Measurements from ENCODE around the gene MMS22L.
A peak's percentile ranks its signal among the peaks of the same experiment; 100 is the strongest.

The MMS22L gene, protein sequence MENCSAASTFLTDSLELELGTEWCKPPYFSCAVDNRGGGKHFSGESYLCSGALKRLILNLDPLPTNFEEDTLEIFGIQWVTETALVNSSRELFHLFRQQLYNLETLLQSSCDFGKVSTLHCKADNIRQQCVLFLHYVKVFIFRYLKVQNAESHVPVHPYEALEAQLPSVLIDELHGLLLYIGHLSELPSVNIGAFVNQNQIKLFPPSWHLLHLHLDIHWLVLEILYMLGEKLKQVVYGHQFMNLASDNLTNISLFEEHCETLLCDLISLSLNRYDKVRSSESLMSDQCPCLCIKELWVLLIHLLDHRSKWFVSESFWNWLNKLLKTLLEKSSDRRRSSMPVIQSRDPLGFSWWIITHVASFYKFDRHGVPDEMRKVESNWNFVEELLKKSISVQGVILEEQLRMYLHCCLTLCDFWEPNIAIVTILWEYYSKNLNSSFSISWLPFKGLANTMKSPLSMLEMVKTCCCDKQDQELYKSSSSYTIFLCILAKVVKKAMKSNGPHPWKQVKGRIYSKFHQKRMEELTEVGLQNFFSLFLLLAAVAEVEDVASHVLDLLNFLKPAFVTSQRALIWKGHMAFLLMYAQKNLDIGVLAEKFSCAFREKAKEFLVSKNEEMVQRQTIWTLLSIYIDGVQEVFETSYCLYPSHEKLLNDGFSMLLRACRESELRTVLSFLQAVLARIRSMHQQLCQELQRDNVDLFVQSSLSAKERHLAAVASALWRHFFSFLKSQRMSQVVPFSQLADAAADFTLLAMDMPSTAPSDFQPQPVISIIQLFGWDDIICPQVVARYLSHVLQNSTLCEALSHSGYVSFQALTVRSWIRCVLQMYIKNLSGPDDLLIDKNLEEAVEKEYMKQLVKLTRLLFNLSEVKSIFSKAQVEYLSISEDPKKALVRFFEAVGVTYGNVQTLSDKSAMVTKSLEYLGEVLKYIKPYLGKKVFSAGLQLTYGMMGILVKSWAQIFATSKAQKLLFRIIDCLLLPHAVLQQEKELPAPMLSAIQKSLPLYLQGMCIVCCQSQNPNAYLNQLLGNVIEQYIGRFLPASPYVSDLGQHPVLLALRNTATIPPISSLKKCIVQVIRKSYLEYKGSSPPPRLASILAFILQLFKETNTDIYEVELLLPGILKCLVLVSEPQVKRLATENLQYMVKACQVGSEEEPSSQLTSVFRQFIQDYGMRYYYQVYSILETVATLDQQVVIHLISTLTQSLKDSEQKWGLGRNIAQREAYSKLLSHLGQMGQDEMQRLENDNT

GRCh38 chr6:97282726-97283617 lies at the start of gene MMS22L:
TSS of gene MMS22L (minus strand) at chr6:97283216. CDS start at chr6:97282477, 739 bp downstream.
- DNase-seq (ENCODE audit: low read depth), result peak; percentile 84

DNA sequence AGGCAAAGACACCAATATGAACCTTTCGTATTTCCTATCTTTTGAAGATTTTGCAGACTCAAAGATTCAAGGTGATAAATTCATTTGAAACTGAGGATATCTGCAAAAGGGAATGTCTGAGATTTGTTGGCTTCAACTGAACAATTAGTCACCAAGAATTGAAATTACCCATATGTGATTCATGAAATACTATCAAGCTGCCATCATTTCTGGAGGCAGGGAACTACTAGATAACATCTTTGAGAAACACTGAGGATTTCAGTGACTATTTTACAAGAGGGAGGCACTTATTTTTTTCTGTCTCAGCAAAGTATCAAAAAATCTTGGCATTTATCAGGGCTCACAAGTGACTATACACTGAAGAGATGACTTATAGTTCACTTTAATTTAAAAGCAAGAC lies 39.8 kb upstream of the MMS22L start:
- DNase-seq (ENCODE audit: low read depth), result no peak

- no peak for DNase-seq (ENCODE audit: low read depth)
Measured at GRCh38 chr6:97322226-97322625, 39.2 kb upstream of the MMS22L start.

GRCh38 chr6:97316978-97317377 lies 34.0 kb upstream of the MMS22L start:
- DNase-seq (ENCODE audit: low read depth), result no peak

- no peak for DNase-seq (ENCODE audit: low read depth)
Measured at GRCh38 chr6:97312241-97312640, 29.2 kb upstream of the MMS22L start.

- no peak for DNase-seq (ENCODE audit: low read depth)
Measured at GRCh38 chr6:97306544-97307320, 23.7 kb upstream of the MMS22L start.

- no peak for DNase-seq (ENCODE audit: low read depth)
Measured at GRCh38 chr6:97305414-97306066, 22.5 kb upstream of the MMS22L start.

DNA sequence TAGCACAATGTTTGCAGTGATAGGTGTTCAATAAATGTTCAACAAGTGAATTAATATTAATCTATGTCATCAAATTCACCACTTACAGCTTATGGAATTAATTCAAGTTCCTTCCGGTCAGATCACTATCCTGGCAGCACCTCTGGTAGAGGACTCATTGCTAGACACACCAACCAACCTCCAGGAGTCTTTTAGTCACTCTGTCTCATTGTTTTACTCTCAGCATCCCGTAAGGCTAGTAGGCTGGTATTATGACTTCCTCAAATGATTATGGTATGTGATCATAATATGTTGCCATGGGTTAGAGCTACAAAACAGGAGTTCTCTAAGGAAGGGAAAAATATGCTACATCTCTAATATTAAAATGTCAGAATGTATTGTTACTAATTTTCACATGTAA lies 21.7 kb upstream of the MMS22L start:
- no peak for DNase-seq (ENCODE audit: low read depth)

DNA sequence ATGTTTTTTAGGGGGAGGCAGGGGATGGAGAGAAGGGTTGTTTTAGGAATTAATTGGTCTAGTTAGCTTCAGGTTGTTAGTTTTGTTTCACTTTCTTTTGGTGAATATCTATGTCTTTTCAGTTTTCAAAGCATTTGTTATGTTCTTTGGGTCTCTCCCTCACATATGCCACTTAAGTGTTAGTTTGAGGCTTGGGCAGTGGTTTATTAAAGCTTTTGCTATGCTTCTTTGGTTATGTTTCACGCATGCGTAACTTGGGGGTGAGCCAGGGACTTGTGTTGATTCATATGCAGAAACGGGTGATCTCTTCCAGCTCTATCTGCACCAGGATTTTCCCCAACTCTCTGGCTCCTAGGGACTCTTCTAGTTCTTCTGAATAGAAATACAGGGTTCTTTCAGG lies 11.4 kb upstream of the MMS22L start:
- no peak for DNase-seq (ENCODE audit: low read depth)

GRCh38 chr6:97293198-97293696 lies 10.2 kb upstream of the MMS22L start:
- DNase-seq (ENCODE audit: low read depth), result no peak

- DNase-seq (ENCODE audit: low read depth), result no peak
Measured at GRCh38 chr6:97292671-97293070, 9.7 kb upstream of the MMS22L start.

DNA sequence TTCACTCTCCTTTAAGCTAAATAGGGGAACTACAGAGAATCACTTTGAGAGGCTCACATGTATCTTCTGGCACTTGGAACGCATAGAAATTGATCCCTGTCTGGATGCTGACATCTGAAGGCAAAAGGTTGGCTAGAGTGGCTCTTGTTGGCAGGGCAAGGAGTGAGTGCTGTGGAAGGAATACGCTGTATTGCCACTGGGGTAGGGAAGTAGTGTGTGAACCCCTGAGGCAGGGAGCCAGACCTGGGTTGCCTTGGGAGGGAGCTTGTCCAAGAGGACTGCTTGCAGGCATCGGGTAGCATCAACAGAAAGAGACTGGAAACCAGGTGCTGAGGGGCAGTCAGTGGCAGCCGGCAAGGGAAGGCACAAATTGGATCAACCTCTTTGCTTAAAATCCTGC lies 8.9 kb upstream of the MMS22L start:
- DNase-seq (ENCODE audit: low read depth), result no peak

DNA sequence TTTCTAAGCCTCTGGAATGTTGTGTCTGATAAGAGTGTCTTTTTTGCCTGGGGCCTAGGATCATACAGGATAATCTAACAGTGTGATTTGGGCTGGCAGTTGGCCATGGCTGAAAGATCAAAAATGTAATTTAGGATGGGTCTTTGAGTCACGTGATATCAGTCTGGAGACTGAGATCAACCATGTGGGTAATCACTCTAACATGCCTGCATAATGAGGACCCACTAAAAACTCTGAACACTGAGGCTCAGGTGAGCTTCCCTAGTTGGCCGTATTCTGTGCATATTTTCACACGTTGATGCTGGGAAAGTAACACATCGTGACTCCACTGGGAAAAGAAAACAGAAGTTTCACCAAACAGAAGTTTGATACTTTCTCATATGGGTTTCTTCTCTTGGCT lies 6.3 kb upstream of the MMS22L start:
- DNase-seq (ENCODE audit: low read depth), result no peak

- no peak for DNase-seq (ENCODE audit: low read depth)
Measured at GRCh38 chr6:97288188-97288587, 5.2 kb upstream of the MMS22L start.

DNA sequence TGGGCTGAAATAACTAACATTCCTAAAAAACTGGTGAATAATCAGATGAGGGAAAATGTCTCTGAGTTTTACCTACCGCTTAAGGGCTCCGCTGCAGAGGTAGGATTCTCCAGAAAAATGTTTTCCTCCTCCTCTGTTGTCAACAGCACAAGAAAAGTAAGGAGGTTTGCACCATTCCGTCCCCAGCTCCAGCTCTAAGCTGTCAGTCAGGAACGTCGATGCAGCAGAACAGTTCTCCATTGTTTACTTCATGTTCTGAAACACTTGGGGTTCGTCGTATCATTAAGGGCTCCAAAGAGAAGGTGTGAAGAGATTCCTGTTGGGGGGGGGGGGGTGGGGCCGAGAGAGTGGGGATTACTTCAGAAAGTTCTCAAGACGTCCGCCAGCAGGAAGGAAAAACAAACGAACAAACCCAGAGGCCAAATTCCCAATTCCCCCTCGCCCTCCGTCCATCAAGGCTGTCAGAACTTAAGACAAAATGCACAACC lies 734 bp downstream of the MMS22L start:
- no peak for DNase-seq (ENCODE audit: low read depth)

DNA sequence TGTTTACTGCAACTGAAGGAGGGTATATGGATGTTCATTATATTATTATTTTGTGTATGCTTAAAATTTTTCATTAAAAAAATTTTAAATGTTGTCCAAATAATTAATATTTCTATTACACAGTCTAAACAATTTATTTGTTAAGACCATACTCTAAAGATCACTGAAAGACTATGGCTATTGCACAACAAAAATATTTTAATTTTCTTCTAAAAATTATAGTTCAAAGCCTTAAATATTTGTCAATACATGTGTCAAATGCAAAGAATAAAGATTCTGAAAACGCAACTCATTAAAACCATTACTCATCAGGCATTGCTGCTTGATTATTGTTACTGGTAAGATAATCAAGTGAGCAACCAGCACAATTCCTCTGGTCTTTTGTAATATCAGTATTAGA lies 2.2 kb downstream of the MMS22L start:
- no peak for DNase-seq (ENCODE audit: low read depth)

DNA sequence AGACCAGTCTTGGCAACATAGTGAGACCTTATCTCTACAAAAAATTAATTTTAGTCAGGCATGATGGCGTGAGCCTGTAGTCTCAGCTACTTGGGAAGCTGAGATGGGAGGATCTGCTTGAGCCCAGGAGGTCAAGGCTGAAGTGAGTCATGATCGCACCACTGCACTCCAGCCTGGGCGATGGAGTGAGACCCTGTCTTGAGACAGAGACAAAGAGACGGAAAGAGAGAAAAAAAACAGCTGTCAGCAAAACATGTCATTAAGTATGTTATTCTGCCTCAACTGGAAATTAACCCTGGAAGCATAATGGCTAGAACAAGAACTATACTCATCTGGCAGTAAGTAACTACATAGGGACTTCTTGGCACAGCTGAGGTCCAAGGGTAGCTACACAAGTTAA lies 7.2 kb downstream of the MMS22L start:
- no peak for DNase-seq (ENCODE audit: low read depth)

DNA sequence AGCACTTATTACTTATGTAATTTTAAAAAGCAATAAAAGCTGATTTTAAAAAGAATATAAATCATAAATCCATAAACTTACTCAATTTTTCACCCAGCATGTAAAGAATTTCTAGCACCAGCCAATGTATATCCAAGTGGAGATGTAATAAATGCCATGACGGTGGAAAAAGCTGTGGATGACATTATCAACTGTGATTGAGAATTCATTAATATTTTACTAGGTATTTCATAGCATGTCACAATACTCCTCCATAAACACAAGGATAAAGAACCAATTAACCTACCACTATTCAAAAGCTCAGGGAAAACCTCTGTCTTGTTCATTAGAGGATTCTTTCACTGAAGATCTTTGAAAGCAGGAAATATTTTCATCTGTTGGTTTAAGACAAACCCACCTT lies 13.2 kb downstream of the MMS22L start:
- DNase-seq (ENCODE audit: low read depth), result no peak

DNA sequence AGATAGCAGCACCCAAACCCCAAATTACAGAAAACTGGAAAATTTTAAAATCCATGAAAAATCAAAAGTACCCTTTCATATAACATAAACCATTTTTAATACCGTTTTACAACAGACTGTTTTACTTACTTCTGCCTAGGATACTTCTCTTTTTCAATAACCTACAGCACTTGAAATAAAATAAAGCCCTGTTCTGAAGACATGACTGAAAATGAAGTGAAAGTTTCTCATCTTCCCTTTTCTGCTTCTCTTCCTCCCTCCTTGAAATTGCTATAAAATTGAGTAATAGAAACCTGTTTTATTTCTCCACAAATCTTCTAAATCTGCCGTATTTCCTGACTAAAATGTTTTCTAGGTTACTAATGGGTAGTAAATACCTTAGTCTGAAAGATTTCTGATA lies 20.3 kb downstream of the MMS22L start:
- DNase-seq (ENCODE audit: low read depth), result no peak

GRCh38 chr6:97246842-97247241 lies 36.2 kb downstream of the MMS22L start:
- no peak for DNase-seq (ENCODE audit: low read depth)

Data from activated gamma-delta T cell treated with anti-CD3 and anti-CD28 coated beads, Interleukin-2, amount 50 U/mL, for 16 hours (primary cell).